ENCODE results near the gene ASXL1. TPM values are rescaled to one million over a fixed set of nuclear protein-coding genes. Genes with fewer than 3 reads are reported as not detected.
"Not testable (repeated sequence)": the region's sequence is repeated elsewhere in the genome, so short reads cannot be mapped to it uniquely, and the experiment has no call there.

ASXL1 gene
- total RNA-seq, 4 donors from 2014 or later: 43.5 to 79.8 (median 58.4) TPM

GRCh38 chr20:32462900-32463641 is 104.9 kb downstream of the ASXL1 start:
- peaks cover 2 to 72% (median 44%) of the 10 kb centered on the region in 3 donors for H3K4me1 ChIP-seq
- H3K9me3 ChIP-seq: no peaks in the 10 kb centered on the region
- peak overlapping the region in 3 of 4 donors; percentile 80 to 86 (median 84) for H3K27ac ChIP-seq
- no peak for ATAC-seq
- no peak overlapping the region for H3K4me3 ChIP-seq
- no peaks in the 10 kb centered on the region for H3K27me3 ChIP-seq
- no peak for TF ChIP-seq POLR2A (IDR thresholded peaks at IDR 0.05)
- TF ChIP-seq CTCF (IDR thresholded peaks at IDR 0.05): no peak
- no peak for TF ChIP-seq EP300 (IDR thresholded peaks at IDR 0.05)
- no peak for TF ChIP-seq POLR2AphosphoS5 (IDR thresholded peaks at IDR 0.05)
- H3K36me3 ChIP-seq: peaks cover 0 to 4% of the 10 kb centered on the region in 2 donors
- 75% methylated on average over 4 of the region's 15 CpGs; no CpG with 5 or more reads in 1 of the 2 donors for WGBS, 2 donors (ENCODE audit: low coverage in 1 of 2)

- TF ChIP-seq POLR2A (IDR thresholded peaks at IDR 0.05) (no peak), EP300 (IDR thresholded peaks at IDR 0.05) (no peak), CTCF (IDR thresholded peaks at IDR 0.05) (peak in 1 of 4 experiments; percentile 15), POLR2AphosphoS5 (IDR thresholded peaks at IDR 0.05) (peak; percentile 46)
- H3K36me3 ChIP-seq: peaks cover 0 to 4% of the 10 kb centered on the region in 2 donors
- no peaks in the 10 kb centered on the region for H3K9me3 ChIP-seq
- H3K4me3 ChIP-seq: peak overlapping the region in 1 of 2 donors; percentile 20
- ATAC-seq: peak; percentile 32
- no peaks in the 10 kb centered on the region for H3K27me3 ChIP-seq
- H3K4me1 ChIP-seq: peaks cover 2 to 72% (median 43%) of the 10 kb centered on the region in 3 donors
- no CpG with 5 or more reads among the region's 28 CpGs for WGBS, 2 donors (ENCODE audit: low coverage in 1 of 2)
- peak overlapping the region; percentile 2 to 86 (median 82) for H3K27ac ChIP-seq
Measured at GRCh38 chr20:32463642-32464400, 105.7 kb downstream of the ASXL1 start.

GRCh38 chr20:32464401-32465091 is 106.4 kb downstream of the ASXL1 start:
- no peak for TF ChIP-seq POLR2AphosphoS5 (IDR thresholded peaks at IDR 0.05)
- 77 to 86% methylated on average over 9 to 11 of the region's 20 CpGs for WGBS, 2 donors (ENCODE audit: low coverage in 1 of 2)
- no peaks in the 10 kb centered on the region for H3K27me3 ChIP-seq
- H3K9me3 ChIP-seq: no peaks in the 10 kb centered on the region
- peaks cover 0 to 4% of the 10 kb centered on the region in 2 donors for H3K36me3 ChIP-seq
- H3K27ac ChIP-seq: peak overlapping the region; percentile 2 to 86 (median 82)
- ATAC-seq: no peak
- peak overlapping the region in 1 of 2 donors; percentile 20 for H3K4me3 ChIP-seq
- peaks cover 2 to 79% (median 43%) of the 10 kb centered on the region in 3 donors for H3K4me1 ChIP-seq

GRCh38 chr20:32465092-32465900 is 107.2 kb downstream of the ASXL1 start:
- H3K4me3 ChIP-seq: no peak overlapping the region
- H3K36me3 ChIP-seq: peaks cover 0 to 4% of the 10 kb centered on the region in 2 donors
- H3K4me1 ChIP-seq: peaks cover 2 to 86% (median 43%) of the 10 kb centered on the region in 3 donors
- WGBS, 2 donors (ENCODE audit: low coverage in 1 of 2): 0% methylated on average over 1 of the region's 24 CpGs; no CpG with 5 or more reads in 1 of the 2 donors
- H3K27ac ChIP-seq: peak overlapping the region; percentile 22 to 86 (median 82)
- ATAC-seq: peak; percentile 60
- H3K9me3 ChIP-seq: no peaks in the 10 kb centered on the region
- TF ChIP-seq POLR2AphosphoS5 (IDR thresholded peaks at IDR 0.05) (no peak), EP300 (IDR thresholded peaks at IDR 0.05) (no peak), POLR2A (IDR thresholded peaks at IDR 0.05) (no peak), CTCF (IDR thresholded peaks at IDR 0.05) (no peak)
- no peaks in the 10 kb centered on the region for H3K27me3 ChIP-seq

GRCh38 chr20:32465901-32466675 is 108.0 kb downstream of the ASXL1 start:
- ATAC-seq: not testable (repeated sequence)
- 53 to 61% methylated on average over 2 of the region's 15 CpGs for WGBS, 2 donors (ENCODE audit: low coverage in 1 of 2)

More at GRCh38 chr20:32465901-32466675, 108.0 kb downstream of the ASXL1 start:
- not testable (repeated sequence) for H3K9me3 ChIP-seq, H3K4me3 ChIP-seq, H3K27me3 ChIP-seq, H3K36me3 ChIP-seq
- Histone ChIP-seq H3K4me1 (peaks cover 2 to 94% (median 48%) of the 10 kb centered on the region in 3 donors), H3K27ac (peak overlapping the region; percentile 22 to 86 (median 82))

Data from gastroesophageal sphincter (tissue), 4 donors.